ENCODE measurements around the gene TMEM17.

Gene TMEM17

GRCh38 chr2:62467475-62468321, 38.3 kb downstream of the TMEM17 start:
- no peak for ATAC-seq
- TF ChIP-seq OSR1 (CRISPR knock-in tag; IDR thresholded peaks at IDR 0.05) (no peak), ZC3H10 (CRISPR knock-in tag; IDR thresholded peaks at IDR 0.05) (no peak), PPARA (CRISPR knock-in tag; IDR thresholded peaks at IDR 0.05; ENCODE audit: borderline replicate concordance) (no peak), PATZ1 (CRISPR knock-in tag; IDR thresholded peaks at IDR 0.05; ENCODE audit: borderline replicate concordance) (no peak), ARNTL (CRISPR knock-in tag; IDR thresholded peaks at IDR 0.05; ENCODE audit: borderline replicate concordance, low read depth) (no peak), ZFP30 (CRISPR knock-in tag; IDR thresholded peaks at IDR 0.05) (no peak)

GRCh38 chr2:62467100-62467474, 38.9 kb downstream of the TMEM17 start:
- ATAC-seq: no peak
- TF ChIP-seq ZC3H10 (CRISPR knock-in tag; IDR thresholded peaks at IDR 0.05): no peak
- no peak for TF ChIP-seq PPARA (CRISPR knock-in tag; IDR thresholded peaks at IDR 0.05; ENCODE audit: borderline replicate concordance)
- TF ChIP-seq CREB5 (CRISPR knock-in tag; IDR thresholded peaks at IDR 0.05; ENCODE audit: low read depth): no peak

GRCh38 chr2:62466503-62466854, 39.5 kb downstream of the TMEM17 start:
- TF ChIP-seq BACH2 (CRISPR knock-in tag; IDR thresholded peaks at IDR 0.05; ENCODE audit: borderline replicate concordance): no peak
- no peak for TF ChIP-seq CREB5 (CRISPR knock-in tag; IDR thresholded peaks at IDR 0.05; ENCODE audit: low read depth)
- no peak for TF ChIP-seq ZC3H10 (CRISPR knock-in tag; IDR thresholded peaks at IDR 0.05)
- TF ChIP-seq PPARA (CRISPR knock-in tag; IDR thresholded peaks at IDR 0.05; ENCODE audit: borderline replicate concordance): no peak
- no peak for TF ChIP-seq TOX (CRISPR knock-in tag; IDR thresholded peaks at IDR 0.05; ENCODE audit: borderline replicate concordance)
- no peak for TF ChIP-seq CSRNP3 (CRISPR knock-in tag; IDR thresholded peaks at IDR 0.05)
- TF ChIP-seq SNAI2 (CRISPR knock-in tag; IDR thresholded peaks at IDR 0.05): no peak
- TF ChIP-seq TCF4 (CRISPR knock-in tag; IDR thresholded peaks at IDR 0.05; ENCODE audit: borderline replicate concordance): no peak
- no peak for TF ChIP-seq ZNF565 (CRISPR knock-in tag; conservative IDR thresholded peaks at IDR 0.05; ENCODE audit: low read depth)
- no peak for TF ChIP-seq ISL1 (CRISPR knock-in tag; IDR thresholded peaks at IDR 0.05)
- TF ChIP-seq GLIS3 (CRISPR knock-in tag; IDR thresholded peaks at IDR 0.05): no peak
- ATAC-seq: no peak

- no peak for ATAC-seq
- TF ChIP-seq PPARA (CRISPR knock-in tag; IDR thresholded peaks at IDR 0.05; ENCODE audit: borderline replicate concordance) (no peak), ZC3H10 (CRISPR knock-in tag; IDR thresholded peaks at IDR 0.05) (no peak), RARB (CRISPR knock-in tag; IDR thresholded peaks at IDR 0.05) (no peak), ZFP30 (CRISPR knock-in tag; IDR thresholded peaks at IDR 0.05) (no peak), GLIS3 (CRISPR knock-in tag; IDR thresholded peaks at IDR 0.05) (no peak), SNAI2 (CRISPR knock-in tag; IDR thresholded peaks at IDR 0.05) (no peak), ZFP3 (CRISPR knock-in tag; IDR thresholded peaks at IDR 0.05) (no peak), ZNF70 (CRISPR knock-in tag; IDR thresholded peaks at IDR 0.05) (no peak), ARNTL (CRISPR knock-in tag; IDR thresholded peaks at IDR 0.05; ENCODE audit: borderline replicate concordance, low read depth) (no peak), OSR1 (CRISPR knock-in tag; IDR thresholded peaks at IDR 0.05) (no peak), ISL1 (CRISPR knock-in tag; IDR thresholded peaks at IDR 0.05) (no peak), CREB5 (CRISPR knock-in tag; IDR thresholded peaks at IDR 0.05; ENCODE audit: low read depth) (no peak), CSDC2 (CRISPR knock-in tag; IDR thresholded peaks at IDR 0.05) (no peak), BACH2 (CRISPR knock-in tag; IDR thresholded peaks at IDR 0.05; ENCODE audit: borderline replicate concordance) (no peak)
These were observed 40.1 kb downstream of the TMEM17 start for GRCh38 chr2:62465741-62466502.
